Measurements from ENCODE around the gene PLEKHA1. TPM values are rescaled to one million over a fixed set of nuclear protein-coding genes. Genes with fewer than 3 reads are reported as not detected.

PLEKHA1 gene
- total and polyA plus RNA-seq, 2 experiments from 2014 or later: 54.0 to 62.6 TPM

DNA sequence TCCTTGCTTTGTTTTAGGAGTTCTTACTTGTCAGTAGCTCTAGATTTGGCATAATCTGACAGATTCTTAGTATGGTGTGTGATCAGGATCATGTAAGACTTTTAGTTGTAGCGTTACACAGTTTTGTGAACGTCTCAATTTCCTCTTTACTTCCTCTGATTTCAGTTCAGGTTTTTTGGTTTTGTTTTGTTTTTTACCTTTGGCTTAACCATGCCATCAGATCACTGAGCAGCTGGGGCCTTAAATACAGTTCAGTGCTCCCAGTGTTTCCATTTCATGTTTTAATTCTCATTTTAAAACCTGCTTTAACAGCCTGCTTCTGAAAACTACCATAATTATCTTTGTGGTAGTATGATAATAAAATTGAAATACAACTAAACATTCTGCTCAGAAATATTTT is 52.8 kb downstream of the PLEKHA1 start:
- H3K9me2 ChIP-seq (replicated peaks; ENCODE audit: insufficient read depth): no peaks in the 10 kb centered on the region
- no peak overlapping the region for H3K27ac ChIP-seq
- H4K20me1 ChIP-seq (ENCODE audit: insufficient read depth, poor library complexity, severe bottlenecking): no peaks in the 10 kb centered on the region
- no peak for TF ChIP-seq EZH2phosphoT487 (IDR thresholded peaks at IDR 0.05; ENCODE audit: low read depth, severe bottlenecking, unreplicated experiment)
- TF ChIP-seq EZH2 (IDR thresholded peaks at IDR 0.05; ENCODE audit: borderline replicate concordance): no peak
- no peak overlapping the region for H3K4me2 ChIP-seq
- H3K4me3 ChIP-seq: no peak overlapping the region
- no peak overlapping the region for H2AFZ ChIP-seq
- no peaks in the 10 kb centered on the region for H3K9me3 ChIP-seq (ENCODE audit: low read depth)
- DNase-seq (ENCODE audit: low spot score): no peak
- H3K79me2 ChIP-seq: no peaks in the 10 kb centered on the region
- whole genome bisulfite sequencing (ENCODE audit: low lambda C conversion rate, missing lambda C conversion rate): 93% methylated on average over 2 of the region's 2 CpGs
- H3K4me1 ChIP-seq (ENCODE audit: insufficient read depth): no peaks in the 10 kb centered on the region
- no peaks in the 10 kb centered on the region for H3K27me3 ChIP-seq
- no peaks in the 10 kb centered on the region for H3K36me3 ChIP-seq (replicated peaks; ENCODE audit: insufficient read depth, low read depth)

DNA sequence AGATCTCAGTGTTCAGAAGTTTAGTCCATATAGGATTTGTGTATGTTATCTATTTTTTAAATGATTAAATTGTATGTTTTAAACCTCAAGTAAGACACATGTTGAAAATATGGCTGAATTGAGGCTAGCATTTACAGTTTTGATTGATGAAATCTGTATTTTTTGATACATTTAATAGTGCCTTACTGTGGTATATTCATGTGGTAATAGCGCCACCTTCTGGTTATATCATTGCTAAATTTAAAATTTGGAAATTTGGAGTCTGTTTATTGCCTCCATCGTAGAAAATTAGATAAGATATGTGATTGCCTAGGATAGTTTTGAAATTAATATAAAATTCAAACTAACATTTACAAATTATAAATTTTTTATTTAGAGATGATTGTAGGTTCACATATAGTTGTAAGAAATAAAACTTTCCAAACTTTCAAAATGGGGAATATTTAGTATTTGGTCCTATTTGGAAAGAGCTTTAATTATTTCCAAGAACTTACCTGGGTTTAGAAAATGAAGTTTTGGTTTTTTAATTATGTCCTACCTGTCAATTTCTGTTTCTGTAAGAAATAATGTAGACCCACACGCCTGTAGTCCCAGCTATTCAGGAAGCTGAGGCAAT is 60.8 kb downstream of the PLEKHA1 start:
- Histone ChIP-seq H3K4me2 (no peak overlapping the region), H3K27ac (no peak overlapping the region), H3K4me3 (no peak overlapping the region), H3K9me3 (ENCODE audit: low read depth) (no peaks in the 10 kb centered on the region), H3K27me3 (no peaks in the 10 kb centered on the region), H3K36me3 (replicated peaks; ENCODE audit: insufficient read depth, low read depth) (no peaks in the 10 kb centered on the region), H3K79me2 (no peaks in the 10 kb centered on the region), H4K20me1 (ENCODE audit: insufficient read depth, poor library complexity, severe bottlenecking) (no peaks in the 10 kb centered on the region), H3K4me1 (ENCODE audit: insufficient read depth) (no peaks in the 10 kb centered on the region), H3K9me2 (replicated peaks; ENCODE audit: insufficient read depth) (no peaks in the 10 kb centered on the region), H2AFZ (no peak overlapping the region)
- WGBS (ENCODE audit: low lambda C conversion rate, missing lambda C conversion rate): 39% methylated on average over 3 of the region's 3 CpGs
- peak; percentile 66 for DNase-seq (ENCODE audit: low spot score)
- TF ChIP-seq EZH2phosphoT487 (IDR thresholded peaks at IDR 0.05; ENCODE audit: low read depth, severe bottlenecking, unreplicated experiment) (no peak), EZH2 (IDR thresholded peaks at IDR 0.05; ENCODE audit: borderline replicate concordance) (no peak)
- TF ChIP-seq, protein P1, sequence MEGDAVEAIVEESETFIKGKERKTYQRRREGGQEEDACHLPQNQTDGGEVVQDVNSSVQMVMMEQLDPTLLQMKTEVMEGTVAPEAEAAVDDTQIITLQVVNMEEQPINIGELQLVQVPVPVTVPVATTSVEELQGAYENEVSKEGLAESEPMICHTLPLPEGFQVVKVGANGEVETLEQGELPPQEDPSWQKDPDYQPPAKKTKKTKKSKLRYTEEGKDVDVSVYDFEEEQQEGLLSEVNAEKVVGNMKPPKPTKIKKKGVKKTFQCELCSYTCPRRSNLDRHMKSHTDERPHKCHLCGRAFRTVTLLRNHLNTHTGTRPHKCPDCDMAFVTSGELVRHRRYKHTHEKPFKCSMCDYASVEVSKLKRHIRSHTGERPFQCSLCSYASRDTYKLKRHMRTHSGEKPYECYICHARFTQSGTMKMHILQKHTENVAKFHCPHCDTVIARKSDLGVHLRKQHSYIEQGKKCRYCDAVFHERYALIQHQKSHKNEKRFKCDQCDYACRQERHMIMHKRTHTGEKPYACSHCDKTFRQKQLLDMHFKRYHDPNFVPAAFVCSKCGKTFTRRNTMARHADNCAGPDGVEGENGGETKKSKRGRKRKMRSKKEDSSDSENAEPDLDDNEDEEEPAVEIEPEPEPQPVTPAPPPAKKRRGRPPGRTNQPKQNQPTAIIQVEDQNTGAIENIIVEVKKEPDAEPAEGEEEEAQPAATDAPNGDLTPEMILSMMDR (IDR thresholded peaks at IDR 0.05; ENCODE audit: poor library complexity): peak; percentile 82

DNA sequence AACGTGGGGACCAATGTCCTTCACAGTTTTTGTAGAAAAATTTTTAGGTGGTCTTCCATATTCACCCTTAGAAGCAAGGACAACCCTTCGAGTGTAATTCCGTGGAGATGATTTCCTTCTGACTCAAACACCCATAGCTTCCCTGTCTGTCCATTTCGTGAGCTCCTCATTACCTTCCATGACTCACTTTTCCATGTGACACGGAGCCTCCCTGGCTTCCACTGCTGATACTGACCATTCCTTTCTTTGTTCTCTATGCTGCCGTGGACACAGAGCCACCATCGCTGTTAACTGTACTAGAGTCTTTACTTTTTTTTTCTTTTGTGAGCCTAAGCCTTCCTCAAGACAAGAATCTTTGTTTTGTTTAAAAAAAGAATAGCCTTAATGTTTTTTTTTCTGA is 67.5 kb downstream of the PLEKHA1 start:
- Histone ChIP-seq H3K36me3 (replicated peaks; ENCODE audit: insufficient read depth, low read depth) (no peaks in the 10 kb centered on the region), H3K4me3 (no peak overlapping the region), H2AFZ (no peak overlapping the region), H3K4me2 (peak overlapping the region; percentile 28), H3K27me3 (no peaks in the 10 kb centered on the region), H3K79me2 (no peaks in the 10 kb centered on the region), H3K9me3 (ENCODE audit: low read depth) (no peaks in the 10 kb centered on the region), H3K4me1 (ENCODE audit: insufficient read depth) (no peaks in the 10 kb centered on the region), H4K20me1 (ENCODE audit: insufficient read depth, poor library complexity, severe bottlenecking) (no peaks in the 10 kb centered on the region), H3K9me2 (replicated peaks; ENCODE audit: insufficient read depth) (no peaks in the 10 kb centered on the region), H3K27ac (peak overlapping the region; percentile 39)
- WGBS (ENCODE audit: low lambda C conversion rate, missing lambda C conversion rate): 70% methylated on average over 7 of the region's 7 CpGs
- TF ChIP-seq EZH2 (IDR thresholded peaks at IDR 0.05; ENCODE audit: borderline replicate concordance): no peak
- TF ChIP-seq EZH2phosphoT487 (IDR thresholded peaks at IDR 0.05; ENCODE audit: low read depth, severe bottlenecking, unreplicated experiment): no peak
- TF ChIP-seq, protein P1 (IDR thresholded peaks at IDR 0.05; ENCODE audit: poor library complexity): no peak
- peak; percentile 55 for DNase-seq (ENCODE audit: low spot score)

DNA sequence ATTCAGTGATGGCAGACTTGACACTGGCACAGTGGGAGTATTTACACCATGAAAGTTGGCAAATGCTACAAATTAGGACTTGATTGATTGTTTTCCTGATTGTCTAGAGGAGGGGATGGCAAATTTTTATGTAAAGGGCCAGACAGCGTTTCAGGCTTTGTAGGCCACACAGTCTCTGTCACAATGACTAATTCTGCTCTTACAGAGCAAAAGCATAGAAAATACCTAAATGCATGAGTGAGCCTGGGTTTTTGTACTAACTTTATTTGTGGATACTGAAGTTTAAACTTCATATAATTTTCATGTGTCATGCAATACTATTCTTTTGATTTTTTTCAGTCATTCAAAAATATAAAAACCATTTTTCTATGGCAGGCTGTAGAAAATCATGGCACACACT is 71.0 kb downstream of the PLEKHA1 start:
- Histone ChIP-seq H4K20me1 (ENCODE audit: insufficient read depth, poor library complexity, severe bottlenecking) (no peaks in the 10 kb centered on the region), H3K4me3 (no peak overlapping the region), H3K9me2 (replicated peaks; ENCODE audit: insufficient read depth) (no peaks in the 10 kb centered on the region), H3K36me3 (replicated peaks; ENCODE audit: insufficient read depth, low read depth) (no peaks in the 10 kb centered on the region), H3K27ac (no peak overlapping the region), H3K9me3 (ENCODE audit: low read depth) (no peaks in the 10 kb centered on the region), H3K79me2 (no peaks in the 10 kb centered on the region), H2AFZ (no peak overlapping the region), H3K27me3 (no peaks in the 10 kb centered on the region), H3K4me1 (ENCODE audit: insufficient read depth) (peaks cover 13% of the 10 kb centered on the region), H3K4me2 (no peak overlapping the region)
- 87% methylated on average over 1 of the region's 1 CpG for WGBS (ENCODE audit: low lambda C conversion rate, missing lambda C conversion rate)
- DNase-seq (ENCODE audit: low spot score): no peak
- TF ChIP-seq EZH2 (IDR thresholded peaks at IDR 0.05; ENCODE audit: borderline replicate concordance) (no peak), EZH2phosphoT487 (IDR thresholded peaks at IDR 0.05; ENCODE audit: low read depth, severe bottlenecking, unreplicated experiment) (no peak)
- TF ChIP-seq, protein P1 (IDR thresholded peaks at IDR 0.05; ENCODE audit: poor library complexity): no peak
